HL-60/S4 treated with phorbol 12-myristate 13-acetate at 8.2 ng/mL for 4 days and 3 days (cell line): ENCODE data around the gene KIAA0753.
"Not testable (repeated sequence)": the region's sequence is repeated elsewhere in the genome, so short reads cannot be mapped to it uniquely, and the experiment has no call there.

Source experiments
- in situ Hi-C: fragments of 300-500 bp; cut with MboI; formaldehyde crosslinking; loops from 2 replicates; pipeline ENCODE4 v1.15.0; 2022; ENCODE audit warnings: low sequenced_read_pairs

KIAA0753 gene

DNA sequence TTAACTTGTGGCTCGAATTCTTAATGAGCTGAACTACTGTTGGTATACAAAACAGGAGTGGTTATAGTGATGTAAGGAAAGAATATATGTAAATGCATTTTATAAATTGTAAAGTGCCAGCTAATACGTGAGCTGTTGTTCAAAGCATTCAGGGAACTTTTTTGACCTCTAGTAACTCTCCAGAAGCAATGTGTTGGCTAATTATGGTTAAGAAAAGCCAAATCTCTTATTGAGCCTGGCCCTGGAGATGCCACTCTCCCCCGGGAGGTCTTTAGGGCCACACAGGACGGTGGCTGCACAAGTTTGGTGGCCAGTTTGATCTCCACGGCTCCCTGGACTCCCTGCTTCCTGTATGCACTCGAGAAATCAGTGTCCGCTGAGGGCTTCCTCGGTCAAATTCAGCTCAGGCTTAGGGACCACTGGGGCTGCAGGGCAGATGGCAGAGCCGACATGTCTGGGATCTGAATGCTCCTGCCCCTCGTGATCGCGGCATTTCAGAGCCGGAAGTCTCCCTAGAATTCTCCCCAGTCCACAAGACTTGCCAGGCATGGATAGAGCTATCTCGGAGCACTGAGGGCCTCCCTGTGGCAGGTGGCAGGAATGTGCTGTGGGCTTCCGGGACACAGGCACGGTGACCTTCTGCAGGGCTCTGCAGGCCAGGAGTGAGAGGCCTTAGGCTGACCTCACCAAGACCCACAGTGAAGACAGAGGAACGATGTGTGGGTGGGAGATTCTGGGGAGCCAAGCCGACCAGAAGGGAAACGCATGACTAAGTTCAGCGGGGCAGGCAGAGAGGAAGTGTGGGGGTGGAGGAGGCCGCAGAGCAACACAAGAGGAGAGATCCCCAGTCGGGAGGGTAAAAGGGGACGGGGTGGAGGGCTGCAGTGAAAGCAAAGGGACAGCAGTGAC is 65.6 kb downstream of the KIAA0753 start:
- in situ Hi-C loops = no loop called here

- in situ Hi-C loops = no loop called here
These were observed 66.4 kb downstream of the KIAA0753 start for GRCh38 chr17:6573982-6574686.

DNA sequence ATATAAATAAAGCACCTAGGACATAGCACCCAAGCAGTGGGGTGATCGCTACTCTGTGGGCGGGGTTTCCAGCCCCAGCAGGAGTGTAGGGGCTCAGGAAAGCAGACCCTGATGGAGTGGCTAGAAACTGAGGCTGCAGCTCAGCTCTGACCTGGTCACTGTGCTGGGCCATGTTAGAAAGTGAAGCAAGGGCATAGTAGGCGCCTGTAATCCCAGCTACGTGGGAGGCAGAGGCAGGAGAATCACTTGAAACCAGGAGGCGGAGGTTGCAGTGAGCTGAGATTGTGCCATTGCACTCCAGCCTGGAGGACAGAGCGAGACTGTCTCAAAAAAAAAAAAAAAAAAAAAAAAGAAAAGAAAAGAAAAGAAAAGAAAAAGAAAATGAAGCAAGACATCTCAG is 67.0 kb downstream of the KIAA0753 start:
- in situ Hi-C loops = not testable (repeated sequence)

- in situ Hi-C loops = no loop called here
These were observed 67.5 kb downstream of the KIAA0753 start for GRCh38 chr17:6572972-6573370.

DNA sequence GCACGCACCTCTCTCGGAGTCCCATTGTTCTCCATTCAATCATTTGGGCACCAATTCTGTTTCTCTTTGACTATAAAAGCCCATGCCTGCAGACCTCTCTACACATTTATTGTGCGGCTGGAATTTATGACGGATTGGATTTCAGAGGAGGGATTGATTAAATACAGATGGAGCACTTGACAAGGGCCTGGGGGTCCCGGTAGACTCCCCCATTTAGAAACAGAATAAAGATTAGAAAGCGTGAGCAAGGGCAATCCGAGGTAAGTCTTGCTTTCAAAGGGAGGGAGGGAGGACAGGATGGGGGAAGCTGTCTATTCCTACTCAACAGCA is 69.1 kb downstream of the KIAA0753 start:
- in situ Hi-C loops = no loop called here

DNA sequence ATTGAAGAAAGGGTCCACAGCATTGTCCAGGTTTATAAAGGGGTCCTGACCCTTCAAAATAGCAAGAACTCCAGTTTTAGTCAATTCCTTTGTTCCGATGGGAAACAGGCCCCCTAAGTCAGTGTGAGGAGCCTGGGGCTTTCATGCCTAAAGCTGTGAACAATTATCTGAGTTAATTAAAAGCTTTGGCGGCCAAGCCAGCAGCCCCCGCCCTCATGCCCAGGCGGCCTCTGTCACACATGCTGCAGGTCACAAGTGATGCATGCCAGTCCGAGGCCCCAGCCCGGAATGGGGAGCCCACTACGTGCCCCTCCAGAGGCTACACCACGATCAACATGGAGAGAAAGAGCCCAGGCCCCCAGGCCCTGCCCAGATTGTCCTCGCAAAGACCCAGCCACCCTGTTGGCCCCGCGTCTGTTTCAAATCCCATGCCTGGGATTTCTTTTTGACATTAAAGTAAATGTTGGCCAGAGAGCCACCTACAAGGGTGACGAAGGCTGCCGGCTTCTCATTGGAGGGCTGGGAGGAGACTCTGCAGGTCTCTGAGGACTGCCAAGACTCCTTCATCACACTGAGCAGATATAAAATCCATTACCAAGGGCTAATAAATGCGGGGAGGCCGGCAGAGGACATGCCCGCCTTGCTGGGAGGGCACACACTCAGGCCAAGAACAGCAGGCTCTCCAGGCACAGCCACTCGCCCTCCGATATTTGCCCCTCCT is 69.6 kb downstream of the KIAA0753 start:
- in situ Hi-C loops = no loop called here

GRCh38 chr17:6569370-6570285 is 70.9 kb downstream of the KIAA0753 start:
- in situ Hi-C loops = no loop called here

GRCh38 chr17:6568184-6568758 is 72.2 kb downstream of the KIAA0753 start:
- in situ Hi-C loops = no loop called here

GRCh38 chr17:6567528-6568183 is 72.9 kb downstream of the KIAA0753 start:
- in situ Hi-C loops = no loop called here

GRCh38 chr17:6561446-6561845 is 79.1 kb downstream of the KIAA0753 start:
- in situ Hi-C loops = no loop called here

GRCh38 chr17:6560496-6560895 is 80.0 kb downstream of the KIAA0753 start:
- in situ Hi-C loops = no loop called here

DNA sequence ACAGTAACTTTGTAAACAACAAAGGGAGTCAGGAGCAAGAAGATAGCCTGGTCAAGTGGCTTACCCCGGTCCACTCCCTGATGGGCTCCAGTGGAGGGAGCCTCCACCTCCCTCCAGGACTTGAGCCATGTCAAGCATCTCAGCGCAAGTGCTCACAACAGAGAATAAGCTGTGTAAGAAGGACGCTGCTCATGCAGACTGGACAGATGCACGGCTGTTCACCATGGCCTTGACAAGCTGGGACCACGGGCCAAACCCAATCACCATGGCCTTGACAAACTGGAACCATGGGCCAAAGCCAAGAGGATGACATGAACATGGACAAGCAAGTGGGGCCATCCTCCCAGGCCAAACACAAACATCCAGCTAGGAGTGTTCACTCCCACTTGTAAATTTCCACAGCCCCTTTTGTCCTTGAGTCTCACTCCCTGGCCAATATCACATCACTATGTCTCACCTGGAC is 80.7 kb downstream of the KIAA0753 start:
- in situ Hi-C loops = no loop called here

DNA sequence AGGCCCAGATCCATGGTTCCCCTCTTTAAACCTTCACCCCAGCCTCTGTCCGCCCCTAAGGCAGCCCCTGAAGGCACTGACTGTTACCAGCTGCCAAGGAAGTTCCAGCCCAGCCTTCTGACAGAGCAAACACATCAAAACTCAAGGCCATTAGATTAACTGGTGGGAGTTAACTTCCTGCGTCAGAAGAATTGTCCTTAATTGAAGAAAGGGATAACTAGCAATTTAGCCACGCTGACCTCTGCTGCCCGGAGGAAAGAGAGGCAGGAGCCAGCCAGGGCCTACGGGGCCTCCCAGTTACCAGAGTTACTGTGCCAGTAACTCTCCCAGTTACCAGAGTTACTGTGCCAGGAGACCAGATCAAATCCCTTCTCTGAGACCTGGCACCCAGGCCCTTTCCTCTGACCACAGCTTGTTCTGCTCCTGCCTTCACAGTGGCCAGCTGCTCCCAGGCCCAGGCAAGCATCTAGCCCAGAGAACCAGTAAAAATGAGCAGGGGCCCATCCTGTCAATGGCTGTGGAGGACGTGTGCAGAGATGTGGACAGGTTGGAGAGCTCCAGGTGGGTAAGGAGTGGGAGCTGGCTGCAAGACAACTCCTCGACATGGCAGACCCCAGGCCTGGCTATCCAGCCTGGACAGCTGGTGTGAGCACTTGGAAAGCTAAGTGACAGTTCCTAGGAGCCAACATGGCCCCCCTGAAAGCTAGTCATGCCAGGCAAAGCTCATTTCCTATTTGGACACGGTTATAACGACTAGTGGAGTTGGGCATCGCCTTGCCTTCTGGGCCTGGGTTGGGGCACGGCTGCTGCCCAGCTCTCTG is 81.4 kb downstream of the KIAA0753 start:
- in situ Hi-C loops = no loop called here

GRCh38 chr17:6558276-6558675 is 82.2 kb downstream of the KIAA0753 start:
- in situ Hi-C loops = no loop called here

DNA sequence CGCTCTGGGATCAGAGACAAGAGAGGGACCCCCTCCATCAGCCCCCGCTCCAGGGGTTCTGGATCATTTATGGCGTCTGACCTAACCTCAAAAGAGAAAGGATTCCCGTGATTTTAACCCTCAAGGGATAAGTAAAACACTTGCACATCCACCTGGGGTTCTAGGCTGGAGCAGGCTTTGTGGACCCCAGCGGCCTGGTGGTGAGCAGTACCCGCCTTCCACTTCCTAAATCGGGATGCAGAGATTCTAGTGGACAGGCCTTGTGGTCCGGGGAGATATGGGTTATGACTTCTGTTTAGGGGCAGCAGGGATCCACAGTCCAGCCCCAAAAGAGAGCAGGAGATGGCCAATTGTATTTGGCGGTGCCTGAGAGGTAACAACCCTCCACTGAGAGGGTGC is 83.5 kb downstream of the KIAA0753 start:
- in situ Hi-C loops = no loop called here

GRCh38 chr17:6556121-6557039 is 84.1 kb downstream of the KIAA0753 start, which contains the start of gene PITPNM3:
Gene PITPNM3, minus strand, starts transcription at chr17:6556555. Its CDS starts 149 bp downstream, at chr17:6556406.
- in situ Hi-C loops = no loop called here

DNA sequence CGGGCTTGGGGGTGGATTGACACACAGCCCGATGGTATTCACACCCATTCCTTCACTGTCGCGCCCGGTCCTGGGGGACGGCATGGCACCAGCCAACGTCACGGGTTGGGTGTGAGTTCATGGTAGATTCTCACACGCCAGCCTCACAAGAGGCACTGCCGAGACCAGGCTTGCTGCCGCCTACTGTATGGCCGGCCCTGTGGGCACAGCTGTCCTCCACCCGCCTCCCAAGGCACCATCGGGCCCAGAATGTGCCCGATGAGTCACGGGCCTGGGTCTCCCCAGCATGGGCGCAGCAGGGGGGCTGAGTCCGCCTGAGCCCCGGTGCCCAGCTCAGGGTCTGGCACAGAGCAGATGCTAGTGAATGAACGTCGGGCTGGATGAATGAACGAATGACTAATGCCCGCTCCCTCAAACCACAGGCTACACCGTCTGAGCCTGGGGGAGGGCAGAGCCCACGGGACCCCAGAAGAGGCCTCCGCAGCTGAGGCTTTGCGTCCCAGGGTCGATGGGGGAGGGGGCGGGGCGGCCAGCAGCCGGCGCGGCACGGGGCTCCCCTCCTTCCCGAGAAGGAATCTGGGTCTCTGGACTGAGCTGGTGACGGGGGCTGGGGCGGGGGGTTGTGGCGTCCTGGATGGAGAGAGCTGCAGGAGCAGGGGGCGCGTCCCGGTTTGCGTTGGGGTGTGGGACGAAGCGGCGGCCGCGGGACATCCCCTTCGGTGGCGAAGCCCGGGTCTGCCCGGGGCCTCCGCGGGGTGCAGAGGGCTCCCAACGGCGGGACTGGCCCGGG is 85.0 kb downstream of the KIAA0753 start:
- in situ Hi-C loops = no loop called here
